G401 (cell line): ENCODE measurements around the gene EMC7. TPM values are rescaled to one million over a fixed set of nuclear protein-coding genes. Genes with fewer than 3 reads are reported as not detected.

ENCODE experiments used
- DNase-seq: peaks from one replicate; pipeline ENCODE4 v3.0.0-alpha.2; 2015; ENCODE audit warnings: low spot score
- in situ Hi-C: cut with HindIII; loops from 2 replicates; pipeline ENCODE4 v1.10.0; 2016; ENCODE audit warnings: low sequenced_read_pairs, mixed read lengths
- total RNA-seq: library from RNA; depleted of rRNA; stranded (reverse); fragments of >200 nt; shearing (Covaris generic); gene quantifications from 2 replicates; pipeline ENCODE4 v1.2.3, GENCODE V29; 2014; rRNA removed

EMC7 gene
- total RNA-seq, 1 experiment from 2014 or later, result 52.4 TPM

GRCh38 chr15:34046471-34047145, 55.1 kb downstream of the EMC7 start:
- in situ Hi-C loops, result no loop called here
- DNase-seq, result no peak

- DNase-seq, result no peak
- in situ Hi-C loops, result no loop called here
These were observed 57.8 kb downstream of the EMC7 start for GRCh38 chr15:34043813-34044212.

- in situ Hi-C loops, result no loop called here
- DNase-seq, result no peak
These were observed 58.3 kb downstream of the EMC7 start for GRCh38 chr15:34043391-34043790.

GRCh38 chr15:34039790-34040113, 61.9 kb downstream of the EMC7 start:
- no peak for DNase-seq
- in situ Hi-C loops, result no loop called here

- in situ Hi-C loops, result no loop called here
- DNase-seq, result peak; percentile 30
These were observed 62.5 kb downstream of the EMC7 start, which contains the start of gene AVEN for GRCh38 chr15:34038871-34039789. Gene AVEN, minus strand, starts transcription at chr15:34039204. Its CDS starts 158 bp downstream, at chr15:34039046.

GRCh38 chr15:34038023-34038870, 63.4 kb downstream of the EMC7 start:
- DNase-seq, result peak; percentile 76
- in situ Hi-C loops, result no loop called here

Other genes starting within 250 kb of the EMC7 start
- gene CHRM5, start 133.4 kb downstream of the EMC7 start, total RNA-seq, result 0.18 TPM in 1 of 2 replicates, not detected in the other
- gene AVEN, start 62.7 kb downstream of the EMC7 start, total RNA-seq, result 37.5 and 52.4 TPM in 2 replicates
- 1.1 and 1.9 TPM in 2 replicates for gene PGBD4, start 221 bp upstream of the EMC7 start, total RNA-seq
- gene KATNBL1, start 108.2 kb upstream of the EMC7 start, total RNA-seq, result 60.6 and 75.6 TPM in 2 replicates
- 202 TPM in 2 replicates for gene EMC4, start 123.2 kb upstream of the EMC7 start, total RNA-seq
- gene SLC12A6, start 235.9 kb upstream of the EMC7 start, total RNA-seq, result 2.8 and 3.4 TPM in 2 replicates
- gene NOP10, start 241.3 kb upstream of the EMC7 start, total RNA-seq, result 291 and 354 TPM in 2 replicates
- gene NUTM1, start 241.5 kb upstream of the EMC7 start, total RNA-seq, result not detected in 2 replicates